A549 (cell line): ENCODE results near the gene PPP1R12C. TPM values are rescaled to one million over a fixed set of nuclear protein-coding genes. Genes with fewer than 3 reads are reported as not detected.
A peak's percentile ranks its signal among the peaks of the same experiment; 100 is the strongest.

Source experiments
- ATAC-seq, 2 experiments: fragments of 200-7000 bp in 1 of 2; fragments of >200 bp in 1 of 2; cut with Nextera tagmentation in 1 of 2; cut with Tn5 transposase in 1 of 2; 3 replicates each; pipeline versions ENCODE4 v1.8.0 to v1.9.1; 2018 to 2020; ENCODE audit warnings: mild to moderate bottlenecking in 1 of 2, moderate library complexity in 1 of 2
- CTCF ChIA-PET: fragments of 300-600 bp; sonication (Branson Sonifier 250); formaldehyde crosslinking; extraction: SDS; loops from one replicate; lab custom pipeline; 2021; ENCODE audit warnings: antibody characterized with exemption, inconsistent platforms; lab: Yijun Ruan, JAX
- POLR2A ChIA-PET: fragments of 350-600 bp; formaldehyde crosslinking; extraction: SDS; loops from one replicate; lab custom pipeline; 2021; ENCODE audit warnings: antibody characterized with exemption, inconsistent platforms; lab: Yijun Ruan, JAX
- DNase-seq, 2 experiments: peaks; one replicate each; pipeline versions ENCODE4 v3.0.0 to v3.0.0-alpha.2; 2011 to 2016; ENCODE audit warnings: low read depth in 1 of 2, low spot score in 1 of 2
- FAIRE-seq: peaks from 2 replicates; lab custom pipeline; 2011; peaks lifted over from hg19 to GRCh38; lab: Jason Lieb, UNC
- H3K27ac ChIP-seq, 2 experiments: fragments of >200 bp; sonication (Bioruptor Twin); formaldehyde crosslinking; 3 replicates each; pipeline ENCODE4 v1.5.1; 2016 to 2017
- H3K4me1 ChIP-seq: fragments of >200 bp; sonication (Bioruptor Twin); formaldehyde crosslinking; 3 replicates; pipeline ENCODE4 v1.6.1; 2016
- H3K4me2 ChIP-seq: fragments of >200 bp; sonication (Bioruptor Twin); formaldehyde crosslinking; 3 replicates; pipeline ENCODE4 v1.6.1; 2016
- H3K4me3 ChIP-seq: fragments of >200 bp; sonication (Bioruptor Twin); formaldehyde crosslinking; 3 replicates; pipeline ENCODE4 v1.5.1; 2016
- H3K9me3 ChIP-seq: fragments of >200 bp; sonication (Bioruptor Twin); formaldehyde crosslinking; 3 replicates; pipeline ENCODE4 v1.6.1; 2016
- CHD4 ChIP-seq: fragments of 200-600 bp; sonication (generic); IDR thresholded peaks from 2 replicates; pipeline ENCODE4 v1.6.1; 2016; ENCODE audit warnings: antibody characterized with exemption, mild to moderate bottlenecking, borderline replicate concordance
- CTCF ChIP-seq: fragments of >200 bp; sonication (Bioruptor Twin); formaldehyde crosslinking; IDR thresholded peaks from 3 replicates; pipeline ENCODE4 v1.5.1; 2016
- EP300 ChIP-seq, 2 experiments: fragments of >200 bp; sonication (Bioruptor Twin); formaldehyde crosslinking; IDR thresholded peaks; 2 replicates in 1 of 2; 3 replicates in 1 of 2; pipeline ENCODE4 v1.6.1; 2016 to 2017
- ESRRA ChIP-seq: fragments of 150-350 bp; IDR thresholded peaks from 2 replicates; pipeline ENCODE4 v1.6.1; 2014; ENCODE audit warnings: mild to moderate bottlenecking, low read length, borderline replicate concordance
- FOSL2 ChIP-seq, 2 experiments: fragments of 450-650 bp in 1 of 2; fragments of >200 bp in 1 of 2; sonication (Bioruptor Twin) in 1 of 2; formaldehyde crosslinking; IDR thresholded peaks; 2 replicates each; pipeline versions ENCODE4 v1.5.0 to v1.6.1; 2016 to 2020; ENCODE audit warnings: mild to moderate bottlenecking in 1 of 2, moderate library complexity in 1 of 2
- MAX ChIP-seq: IDR thresholded peaks from 2 replicates; pipeline ENCODE4 v1.6.1; 2012
- MAZ ChIP-seq: fragments of 150-350 bp; IDR thresholded peaks from 2 replicates; pipeline ENCODE4 v1.6.1; 2014; ENCODE audit warnings: antibody characterized with exemption, low read depth, low read length, borderline replicate concordance
- MYC ChIP-seq: IDR thresholded peaks from 2 replicates; pipeline ENCODE4 v1.6.1; 2012; ENCODE audit warnings: mild to moderate bottlenecking, inconsistent platforms, low read length, improper control_type of control experiment, borderline replicate concordance
- NPAS2 ChIP-seq: fragments of 250-450 bp; sonication (Bioruptor Pico); IDR thresholded peaks from 2 replicates; pipeline ENCODE4 v1.8.0; 2022; ENCODE audit warnings: mild to moderate bottlenecking, moderate library complexity, borderline replicate concordance
- POLR2AphosphoS2 ChIP-seq: conservative IDR thresholded peaks from 2 replicates; pipeline ENCODE4 v1.6.1; 2012; ENCODE audit warnings: low read length, improper control_type of control experiment, inconsistent platforms
- RAD21 ChIP-seq, 2 experiments: fragments of >200 bp in 1 of 2; sonication (Bioruptor Twin) in 1 of 2; formaldehyde crosslinking in 1 of 2; IDR thresholded peaks in 1 of 2; conservative IDR thresholded peaks in 1 of 2; 2 replicates in 1 of 2; 3 replicates in 1 of 2; pipeline ENCODE4 v1.6.1; 2012 to 2018; ENCODE audit warnings: inconsistent platforms in 1 of 2
- RNF2 ChIP-seq: fragments of 200-600 bp; sonication (generic); IDR thresholded peaks from 2 replicates; pipeline ENCODE4 v1.6.1; 2016; ENCODE audit warnings: low read depth, mild to moderate bottlenecking, antibody characterized with exemption, moderate library complexity, borderline replicate concordance
- SMC3 ChIP-seq: fragments of >200 bp; sonication (Bioruptor Twin); formaldehyde crosslinking; IDR thresholded peaks from 3 replicates; pipeline ENCODE4 v1.6.1; 2018; ENCODE audit warnings: inconsistent platforms
- ZSCAN20 ChIP-seq: fragments of 250-450 bp; sonication (Bioruptor Pico); IDR thresholded peaks from 2 replicates; pipeline ENCODE4 v1.8.0; 2022; ENCODE audit warnings: mild to moderate bottlenecking, moderate library complexity
- WGBS: methylation state at CpG from one replicate; pipeline ENCODE4 v1.1.6; 2017; ENCODE audit errors: missing lambda C conversion rate; 5-methylcytosine and 5-hydroxymethylcytosine counted together
- polyA plus RNA-seq, 4 experiments: library from polyadenylated mRNA; depleted of rRNA in 3 of 4; stranded (reverse); fragments of >200 nt; fragmentation: RNase III in 1 of 4; extraction: RNeasy Plus Mini Kit Qiagen cat#74134 plus additional on column Dnase treatment in 1 of 4; gene quantifications; 2 replicates in 3 of 4; 3 replicates in 1 of 4; pipeline ENCODE4 v1.2.3, GENCODE V29; 2011 to 2017

The PPP1R12C gene
- polyA plus RNA-seq, 2 of the 4 experiments (the other 2 are of a cell fraction), result 22.0 to 70.3 TPM

- ATAC-seq (no peak), FAIRE-seq (no peak), DNase-seq (no peak)
- 77% methylated on average over 32 of the region's 32 CpGs for WGBS
- Histone ChIP-seq H3K4me3 (0 out of 3 replicates have a peak overlapping the region, but pooled peaks have one; percentile 10), H3K4me1 (peaks cover 27% of the 10 kb centered on the region), H3K9me3 (no peaks in the 10 kb centered on the region), H3K4me2 (peak overlapping the region; percentile 40), H3K27ac (peak overlapping the region in 1 of 2 experiments; percentile 11; a peak in 1 of 6 replicates)
- CTCF ChIA-PET, result interaction anchor here (0.7 to 4.5 kb wide), 50 partner anchors 8 to 679 kb away, joined by 3 to 123 read pairs (median 6); partner anchors contain the start of genes DNAAF3, PPP1R12C, PPP6R1 and SYT5
- POLR2A ChIA-PET, result interaction anchor here (0.6 to 1.5 kb wide), 7 partner anchors 13 to 247 kb away, joined by 3 to 7 read pairs (median 3); partner anchors contain the start of gene UBE2S
- no peak for TF ChIP-seq MYC
- no peak for TF ChIP-seq EP300 (IDR thresholded peaks at IDR 0.05)
- no peak for TF ChIP-seq ESRRA
- no peak for TF ChIP-seq CTCF
Observed at GRCh38 chr19:55160986-55161365, 43.5 kb upstream of the PPP1R12C start.

GRCh38 chr19:55160128-55160985, 42.9 kb upstream of the PPP1R12C start:
- Histone ChIP-seq H3K4me3 (0 out of 3 replicates have a peak overlapping the region, but pooled peaks have one; percentile 10), H3K4me2 (peak overlapping the region; percentile 40), H3K9me3 (no peaks in the 10 kb centered on the region), H3K27ac (peak overlapping the region in 1 of 2 experiments; percentile 69; a peak in 3 of 6 replicates), H3K4me1 (peaks cover 22% of the 10 kb centered on the region)
- ChIA-PET CTCF (interaction anchor here (0.7 to 4.5 kb wide), 69 partner anchors 9 to 679 kb away, joined by 3 to 123 read pairs (median 5); partner anchors contain the start of genes DNAAF3, HSPBP1, PPP1R12C and PPP6R1), POLR2A (interaction anchor here (0.6 to 1.5 kb wide), 8 partner anchors 13 to 247 kb away, joined by 3 to 7 read pairs (median 4); partner anchors contain the start of gene UBE2S)
- peak; percentile 54 for FAIRE-seq
- WGBS, result 7% methylated on average over 18 of the region's 33 CpGs
- TF ChIP-seq MAZ (peak; percentile 95), FOSL2 (IDR thresholded peaks at IDR 0.05) (no peak), FOSL2 (CRISPR knock-in tag; IDR thresholded peaks at IDR 0.05) (peak; percentile 26; the same call in 1 of the 2 replicates), POLR2AphosphoS2 (no peak), CTCF (peak; percentile 98), CHD4 (no peak), SMC3 (peak; percentile 86), NPAS2 (CRISPR knock-in tag) (peak; percentile 75), MAX (peak; percentile 91), RNF2 (no peak), RAD21 (conservative IDR thresholded peaks at IDR 0.05 in 1 of 2, IDR thresholded peaks at IDR 0.05 in 1 of 2) (peak; percentile 90), MYC (peak; percentile 85), ZSCAN20 (no peak)
- peak; percentile 66 to 85 for ATAC-seq
- DNase-seq, result peak; percentile 95 to 98
